Astrocyte of the spinal cord (primary cell): Measurements from ENCODE around the gene MTFP1.

Experiments
- DNase-seq: peaks from one replicate; pipeline ENCODE4 v3.0.0; 2011; ENCODE audit warnings: low read depth, low spot score
- H3K4me3 ChIP-seq: 2 replicates; pipeline ENCODE4 v1.5.1; 2011; ENCODE audit warnings: low read depth, mild to moderate bottlenecking, low read length, moderate library complexity
- CTCF ChIP-seq: IDR thresholded peaks from 2 replicates; pipeline ENCODE4 v1.5.1; 2012; ENCODE audit warnings: low read depth, mild to moderate bottlenecking, low read length, inconsistent platforms
- in situ Hi-C: cut with HindIII; loops from 2 replicates; pipeline ENCODE4 v1.10.0; 2017; ENCODE audit warnings: low sequenced_read_pairs

Gene MTFP1

GRCh38 chr22:30413745-30414524 is 11.6 kb upstream of the MTFP1 start:
- DNase-seq: no peak
- TF ChIP-seq CTCF: no peak
- in situ Hi-C loops: no loop called here
- H3K4me3 ChIP-seq: no peak overlapping the region

DNA sequence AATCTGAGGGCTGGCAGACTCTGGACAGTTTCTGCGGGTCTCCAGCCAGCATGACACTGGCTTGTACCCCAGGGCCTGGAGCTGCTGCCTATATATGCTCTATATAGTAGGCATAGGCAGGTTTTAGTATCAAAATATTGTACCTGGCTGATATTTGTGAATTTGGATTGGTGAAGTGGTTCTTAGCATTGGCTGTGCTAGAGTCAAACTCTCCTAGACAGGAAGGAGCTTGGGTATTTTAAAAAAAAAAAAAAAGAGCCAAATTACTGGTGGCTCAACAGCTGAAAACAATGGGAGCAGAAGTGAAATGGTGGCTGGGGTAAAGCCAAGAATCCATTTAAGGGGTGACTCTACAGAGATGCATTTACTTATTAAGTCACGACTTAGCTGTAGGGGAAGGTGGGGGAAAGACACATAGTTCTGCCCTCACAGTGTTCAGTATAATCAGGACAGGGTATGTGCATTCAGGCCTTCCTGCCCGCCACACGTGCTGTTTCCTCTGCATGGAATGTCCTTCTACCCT is 11.0 kb upstream of the MTFP1 start:
- in situ Hi-C loops: no loop called here
- no peak for TF ChIP-seq CTCF
- no peak overlapping the region for H3K4me3 ChIP-seq
- no peak for DNase-seq

DNA sequence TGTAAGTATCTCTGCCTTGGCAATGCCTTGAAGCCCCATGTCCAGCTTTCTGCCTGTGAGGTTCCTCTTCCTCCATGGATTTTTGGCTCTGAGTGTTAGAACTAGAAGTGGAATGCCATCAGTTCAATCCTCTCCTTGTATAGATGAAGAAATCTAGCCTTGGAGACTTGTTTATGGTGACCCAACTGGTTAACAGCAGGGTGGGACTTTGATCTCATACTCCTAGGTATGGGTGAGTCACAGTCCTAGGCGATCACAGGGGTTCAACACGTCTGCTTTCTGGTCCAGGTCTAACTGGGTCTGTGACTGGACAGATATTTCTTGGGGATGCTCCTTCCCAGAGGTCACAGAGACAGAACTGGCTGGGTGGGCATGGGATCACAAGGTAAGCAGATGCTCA is 9.2 kb upstream of the MTFP1 start:
- no peak for TF ChIP-seq CTCF
- H3K4me3 ChIP-seq: no peak overlapping the region
- in situ Hi-C loops: no loop called here
- peak; percentile 21 for DNase-seq

DNA sequence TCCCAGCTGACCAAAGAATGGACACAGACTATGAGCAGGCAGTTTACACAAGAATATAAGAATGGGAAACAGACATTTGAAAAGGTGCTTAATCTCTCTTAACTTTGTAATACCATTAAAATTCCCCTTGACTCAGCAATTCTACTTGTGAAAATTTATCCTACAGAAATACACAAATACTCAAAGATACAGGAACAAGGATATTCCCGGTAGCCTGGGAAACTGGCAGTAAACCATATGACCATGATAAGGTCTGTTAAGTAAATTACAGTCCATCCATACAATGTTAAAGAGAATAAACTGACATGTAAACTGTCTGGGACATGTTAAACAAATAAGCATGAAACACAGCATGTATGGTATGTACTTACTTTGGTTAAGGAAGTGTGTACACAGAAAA is 8.7 kb upstream of the MTFP1 start:
- in situ Hi-C loops: no loop called here
- TF ChIP-seq CTCF: no peak
- H3K4me3 ChIP-seq: no peak overlapping the region
- no peak for DNase-seq

DNA sequence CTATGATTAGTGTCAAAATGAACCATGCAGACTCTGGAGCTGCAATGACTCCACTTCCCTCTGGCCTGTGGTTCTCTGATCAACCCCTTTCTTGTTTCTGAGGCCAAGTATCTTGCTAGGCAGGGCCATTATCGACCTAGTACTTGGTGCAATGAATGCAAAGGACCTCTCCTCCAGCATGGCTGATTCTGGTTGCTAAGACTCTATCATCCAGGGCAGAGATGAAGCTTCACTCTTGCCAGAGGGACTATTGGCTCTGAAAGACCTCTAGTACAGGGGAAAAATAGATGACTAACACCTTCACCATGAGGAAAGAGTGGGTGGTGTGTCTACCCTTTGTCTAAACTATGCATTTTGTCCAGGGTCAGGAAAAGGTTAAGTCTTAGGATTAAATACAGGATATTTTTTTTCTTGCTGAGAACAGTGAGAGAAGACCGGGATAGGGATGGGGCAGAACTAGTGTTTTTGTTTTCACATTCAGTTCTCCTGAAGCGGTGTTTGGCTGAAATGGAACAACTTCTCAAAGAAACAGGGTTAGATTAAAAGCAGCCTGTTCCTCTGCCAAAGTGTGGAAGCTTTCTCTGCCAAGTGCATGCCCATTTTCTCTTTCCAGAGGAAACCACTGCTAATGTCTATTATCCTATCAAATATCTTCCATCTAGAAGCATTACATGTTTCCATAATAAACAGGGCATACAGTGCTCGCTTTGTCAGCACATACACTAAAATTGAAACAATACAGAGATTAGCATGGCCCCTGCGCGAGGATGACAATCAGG is 5.0 kb upstream of the MTFP1 start:
- no peak overlapping the region for H3K4me3 ChIP-seq
- TF ChIP-seq CTCF: no peak
- DNase-seq: peak; percentile 89
- in situ Hi-C loops: no loop called here

DNA sequence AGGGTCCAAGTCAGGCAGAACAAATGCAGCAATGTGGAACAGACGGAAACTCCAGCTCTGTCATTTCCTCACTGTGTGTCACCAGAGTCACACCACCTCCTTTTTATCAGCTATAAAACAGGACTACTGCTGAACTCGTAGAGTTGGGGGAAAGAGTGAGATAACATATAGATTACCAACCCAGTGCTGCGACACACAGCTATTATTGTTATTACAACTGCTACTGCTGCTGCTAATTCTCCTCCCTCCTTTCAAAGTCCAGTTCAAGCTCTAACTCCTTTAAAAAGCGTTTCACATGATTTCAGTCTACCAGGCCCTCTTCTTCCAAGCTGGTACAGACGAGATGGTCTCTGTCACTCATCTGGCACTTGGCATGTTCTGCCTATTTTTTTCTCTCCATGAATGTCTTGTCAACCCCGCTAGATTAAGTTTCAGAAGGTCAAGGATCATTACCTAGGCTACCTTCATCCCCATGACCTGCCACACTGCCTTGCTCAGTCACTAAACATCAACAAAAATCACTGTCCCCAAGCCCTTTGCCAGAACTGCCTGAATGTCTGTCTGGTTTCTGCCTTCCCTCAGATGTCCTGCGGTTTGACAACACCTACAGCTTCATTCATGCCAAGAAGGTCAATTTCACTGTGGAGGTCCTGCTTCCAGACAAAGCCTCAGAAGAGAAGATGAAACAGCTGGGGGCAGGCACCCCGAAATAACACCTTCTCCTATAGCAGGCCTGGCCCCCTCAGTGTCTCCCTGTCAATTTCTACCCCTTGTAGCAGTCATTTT is 3.7 kb upstream of the MTFP1 start:
- DNase-seq: no peak
- no peak overlapping the region for H3K4me3 ChIP-seq
- TF ChIP-seq CTCF: no peak
- in situ Hi-C loops: no loop called here
